Liver (tissue), 9 donors: ENCODE measurements around the gene GFI1. TPM values are rescaled to one million over a fixed set of nuclear protein-coding genes. Genes with fewer than 3 reads are reported as not detected.

Source experiments
- DNase-seq: peaks from one replicate; pipeline ENCODE4 v3.0.0-alpha.2; 2017; ENCODE audit warnings: low spot score
- H3K27ac ChIP-seq, 2 donors: one replicate each; pipeline ENCODE4 v1.7.0; 2013; ENCODE audit warnings: inconsistent platforms in 2 of 2, low read length in 2 of 2, control low read depth in 1 of 2, low read depth in 1 of 2, mild to moderate bottlenecking in 1 of 2
- H3K27me3 ChIP-seq, 4 donors: one replicate each; pipeline versions ENCODE4 v1.6.1 to v1.7.0; 2013; ENCODE audit warnings: low read length in 3 of 4, inconsistent platforms in 1 of 4, mild to moderate bottlenecking in 1 of 4, moderate library complexity in 1 of 4; ENCODE audit not compliant: control insufficient read depth in 4 of 4, insufficient read depth in 4 of 4
- H3K36me3 ChIP-seq, 4 donors: one replicate each; pipeline versions ENCODE4 v1.6.1 to v1.7.0; 2013; ENCODE audit warnings: low read length in 3 of 4, mild to moderate bottlenecking in 3 of 4, low read depth in 1 of 4, moderate library complexity in 1 of 4; ENCODE audit not compliant: control insufficient read depth in 4 of 4, insufficient read depth in 3 of 4
- H3K4me1 ChIP-seq, 4 donors: one replicate each; pipeline versions ENCODE4 v1.6.1 to v1.7.0; 2013; ENCODE audit warnings: low read length in 3 of 4, mild to moderate bottlenecking in 3 of 4, moderate library complexity in 1 of 4; ENCODE audit not compliant: control insufficient read depth in 4 of 4, insufficient read depth in 4 of 4
- H3K4me3 ChIP-seq, 3 donors: one replicate each; pipeline versions ENCODE4 v1.6.1 to v1.7.0; 2013; ENCODE audit warnings: low read length in 3 of 3, control low read depth in 1 of 3, low read depth in 1 of 3, mild to moderate bottlenecking in 1 of 3
- H3K9ac ChIP-seq, 2 donors: one replicate each; pipeline ENCODE4 v1.7.0; 2013; ENCODE audit warnings: low read length in 2 of 2, mild to moderate bottlenecking in 2 of 2, moderate library complexity in 2 of 2, control low read depth in 1 of 2, low read depth in 1 of 2
- H3K9me3 ChIP-seq, 4 donors: one replicate each; pipeline versions ENCODE4 v1.6.1 to v1.7.0; 2013; ENCODE audit warnings: low read length in 3 of 4; ENCODE audit not compliant: control insufficient read depth in 4 of 4
- ATF3 ChIP-seq: IDR thresholded peaks from 2 replicates; pipeline ENCODE4 v1.6.1; 2016; ENCODE audit warnings: antibody characterized with exemption
- CTCF ChIP-seq: fragments of 150-350 bp; IDR thresholded peaks from 2 replicates; pipeline ENCODE4 v1.5.1; 2017; ENCODE audit warnings: improper control_type of control experiment, low read depth, low read length; ENCODE audit not compliant: missing input control
- EGR1 ChIP-seq, 2 donors: IDR thresholded peaks; 2 replicates each; pipeline ENCODE4 v1.6.1; 2016 to 2018; ENCODE audit warnings: antibody characterized with exemption in 2 of 2, low read depth in 2 of 2
- FOXA1 ChIP-seq: IDR thresholded peaks from 2 replicates; pipeline ENCODE4 v1.6.1; 2016; ENCODE audit warnings: antibody characterized with exemption
- FOXA2 ChIP-seq: IDR thresholded peaks from 2 replicates; pipeline ENCODE4 v1.6.1; 2016; ENCODE audit warnings: antibody characterized with exemption
- GABPA ChIP-seq, 2 donors: IDR thresholded peaks in 1 of 2; conservative IDR thresholded peaks in 1 of 2; 2 replicates each; pipeline ENCODE4 v1.6.1; 2016; ENCODE audit warnings: antibody characterized with exemption in 2 of 2, mild to moderate bottlenecking in 1 of 2, moderate library complexity in 1 of 2
- HNF4A ChIP-seq, 2 donors: conservative IDR thresholded peaks; 2 replicates each; pipeline ENCODE4 v1.6.1; 2016; ENCODE audit warnings: antibody characterized with exemption in 2 of 2, mild to moderate bottlenecking in 2 of 2
- JUND ChIP-seq, 2 donors: IDR thresholded peaks; 2 replicates each; pipeline ENCODE4 v1.6.1; 2016; ENCODE audit warnings: antibody characterized with exemption in 2 of 2
- MAX ChIP-seq: IDR thresholded peaks from 2 replicates; pipeline ENCODE4 v1.6.1; 2016; ENCODE audit warnings: antibody characterized with exemption
- NR2F2 ChIP-seq: IDR thresholded peaks from 2 replicates; pipeline ENCODE4 v1.6.1; 2016; ENCODE audit warnings: antibody characterized with exemption
- RAD21 ChIP-seq, 2 donors: IDR thresholded peaks; 2 replicates each; pipeline ENCODE4 v1.6.1; 2016; ENCODE audit warnings: antibody characterized with exemption in 2 of 2, mild to moderate bottlenecking in 2 of 2
- REST ChIP-seq: IDR thresholded peaks from 2 replicates; pipeline ENCODE4 v1.6.1; 2016; ENCODE audit warnings: antibody characterized with exemption, mild to moderate bottlenecking
- RXRA ChIP-seq, 2 donors: IDR thresholded peaks; 2 replicates each; pipeline ENCODE4 v1.6.1; 2017 to 2018; ENCODE audit warnings: antibody characterized with exemption in 2 of 2, mild to moderate bottlenecking in 1 of 2
- YY1 ChIP-seq: IDR thresholded peaks from 2 replicates; pipeline ENCODE4 v1.6.1; 2016; ENCODE audit warnings: antibody characterized with exemption, mild to moderate bottlenecking
- ZBTB33 ChIP-seq: IDR thresholded peaks from 2 replicates; pipeline ENCODE4 v1.6.1; 2016; ENCODE audit warnings: antibody characterized with exemption
- WGBS: extraction: QIAGEN DNeasy Blood & Tissue Kit; methylation state at CpG from one replicate; pipeline ENCODE4 v1.1.7; 2013; 5-methylcytosine and 5-hydroxymethylcytosine counted together
- polyA plus RNA-seq, 2 donors: library from polyadenylated mRNA; stranded (reverse) in 1 of 2; unstranded in 1 of 2; fragments of 200-250 nt in 1 of 2; fragments of >200 nt in 1 of 2; fragmentation: Nextera tagmentation in 1 of 2; extraction: Ambion mirVana in 1 of 2; gene quantifications; one replicate each; pipeline versions ENCODE4 v1.2.1 to v1.2.3, GENCODE V29; 2013 to 2015
- total RNA-seq, 2 donors: library from RNA; depleted of rRNA; stranded (reverse); fragments of >200 nt; gene quantifications; one replicate each; pipeline ENCODE4 v1.2.3, GENCODE V29; 2014
- donor health status: healthy.
- donor health status: healthy.
- donor health status: healthy.
- donor health status: healthy.
- donor health status: healthy.

The GFI1 gene
- total and polyA plus RNA-seq, 4 donors = 0.22 to 3.9 (median 0.55) TPM

GRCh38 chr1:92515796-92516201 lies 29.1 kb upstream of the GFI1 start:
- no peaks in the 10 kb centered on the region for H3K4me1 ChIP-seq

More at GRCh38 chr1:92515796-92516201, 29.1 kb upstream of the GFI1 start:
- Histone ChIP-seq H3K9ac (no peak overlapping the region), H3K27me3 (no peaks in the 10 kb centered on the region), H3K9me3 (no peaks in the 10 kb centered on the region), H3K4me3 (no peak overlapping the region), H3K27ac (no peak overlapping the region), H3K36me3 (peaks cover 2 to 6% (median 5%) of the 10 kb centered on the region in 4 donors)
- WGBS = 91% methylated on average over 3 of the region's 3 CpGs
- no peak for DNase-seq
- TF ChIP-seq YY1 (no peak), MAX (no peak), CTCF (no peak), HNF4A (conservative IDR thresholded peaks at IDR 0.05) (no peak), JUND (IDR thresholded peaks at IDR 0.05) (no peak), GABPA (IDR thresholded peaks at IDR 0.05 in 1 of 2, conservative IDR thresholded peaks at IDR 0.05 in 1 of 2) (no peak), REST (no peak), NR2F2 (no peak), RAD21 (IDR thresholded peaks at IDR 0.05) (no peak), EGR1 (IDR thresholded peaks at IDR 0.05; ENCODE audit: low read depth in 2 of 2) (no peak), FOXA2 (no peak), FOXA1 (no peak), ZBTB33 (no peak), RXRA (IDR thresholded peaks at IDR 0.05) (no peak), ATF3 (no peak)
